ENCODE results near the gene ITPR1. TPM values are rescaled to one million over a fixed set of nuclear protein-coding genes. Genes with fewer than 3 reads are reported as not detected.

The ITPR1 gene
- total RNA-seq, 1 experiment from 2014 or later: 17.1 TPM

Other genes starting within 250 kb of the ITPR1 start
- gene SETMAR, start 190.0 kb upstream of the ITPR1 start, total RNA-seq (2014; rRNA removed; shearing (Covaris generic)): 22.2 and 27.2 TPM in 2 replicates
- gene SUMF1, start 26.1 kb upstream of the ITPR1 start, total RNA-seq (2014; rRNA removed; shearing (Covaris generic)): 11.6 and 12.2 TPM in 2 replicates